Measurements from ENCODE around the gene ZNF275. TPM values are rescaled to one million over a fixed set of nuclear protein-coding genes. Genes with fewer than 3 reads are reported as not detected.
"Not testable (repeated sequence)": the region's sequence is repeated elsewhere in the genome, so short reads cannot be mapped to it uniquely, and the experiment has no call there.

The ZNF275 gene
- total and polyA plus RNA-seq, 2 experiments from 2014 or later: 4.0 to 10.2 TPM

GRCh38 chrX:153388722-153389459 is 54.9 kb downstream of the ZNF275 start:
- Histone ChIP-seq H3K27ac (no peak overlapping the region), H3K79me2 (no peaks in the 10 kb centered on the region), H3K4me1 (ENCODE audit: insufficient read depth) (no peaks in the 10 kb centered on the region), H4K20me1 (ENCODE audit: insufficient read depth, poor library complexity, severe bottlenecking) (no peaks in the 10 kb centered on the region), H2AFZ (no peak overlapping the region), H3K4me2 (no peak overlapping the region), H3K27me3 (no peaks in the 10 kb centered on the region), H3K9me2 (replicated peaks; ENCODE audit: insufficient read depth) (no peaks in the 10 kb centered on the region), H3K4me3 (no peak overlapping the region), H3K9me3 (ENCODE audit: low read depth) (no peaks in the 10 kb centered on the region), H3K36me3 (replicated peaks; ENCODE audit: insufficient read depth, low read depth) (no peaks in the 10 kb centered on the region)
- no peak for DNase-seq (ENCODE audit: low spot score)
- TF ChIP-seq, protein P1, sequence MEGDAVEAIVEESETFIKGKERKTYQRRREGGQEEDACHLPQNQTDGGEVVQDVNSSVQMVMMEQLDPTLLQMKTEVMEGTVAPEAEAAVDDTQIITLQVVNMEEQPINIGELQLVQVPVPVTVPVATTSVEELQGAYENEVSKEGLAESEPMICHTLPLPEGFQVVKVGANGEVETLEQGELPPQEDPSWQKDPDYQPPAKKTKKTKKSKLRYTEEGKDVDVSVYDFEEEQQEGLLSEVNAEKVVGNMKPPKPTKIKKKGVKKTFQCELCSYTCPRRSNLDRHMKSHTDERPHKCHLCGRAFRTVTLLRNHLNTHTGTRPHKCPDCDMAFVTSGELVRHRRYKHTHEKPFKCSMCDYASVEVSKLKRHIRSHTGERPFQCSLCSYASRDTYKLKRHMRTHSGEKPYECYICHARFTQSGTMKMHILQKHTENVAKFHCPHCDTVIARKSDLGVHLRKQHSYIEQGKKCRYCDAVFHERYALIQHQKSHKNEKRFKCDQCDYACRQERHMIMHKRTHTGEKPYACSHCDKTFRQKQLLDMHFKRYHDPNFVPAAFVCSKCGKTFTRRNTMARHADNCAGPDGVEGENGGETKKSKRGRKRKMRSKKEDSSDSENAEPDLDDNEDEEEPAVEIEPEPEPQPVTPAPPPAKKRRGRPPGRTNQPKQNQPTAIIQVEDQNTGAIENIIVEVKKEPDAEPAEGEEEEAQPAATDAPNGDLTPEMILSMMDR (IDR thresholded peaks at IDR 0.05; ENCODE audit: poor library complexity): no peak
- TF ChIP-seq EZH2 (IDR thresholded peaks at IDR 0.05; ENCODE audit: borderline replicate concordance): no peak
- no peak for TF ChIP-seq EZH2phosphoT487 (IDR thresholded peaks at IDR 0.05; ENCODE audit: low read depth, severe bottlenecking, unreplicated experiment)
- 79% methylated on average over 8 of the region's 14 CpGs for WGBS (ENCODE audit: low lambda C conversion rate, missing lambda C conversion rate)

DNA sequence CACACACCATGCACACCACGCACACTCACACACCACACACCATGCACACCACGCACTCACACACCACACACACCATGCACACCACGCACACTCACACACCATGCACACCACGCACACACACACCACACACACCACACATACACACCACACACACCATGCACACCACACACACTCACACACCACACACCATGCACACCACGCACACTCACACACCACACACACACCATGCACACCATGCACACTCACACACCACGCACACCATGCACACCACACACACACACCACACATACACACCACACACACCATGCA is 55.5 kb downstream of the ZNF275 start:
- not testable (repeated sequence) for H3K9me3 ChIP-seq (ENCODE audit: low read depth); H4K20me1 ChIP-seq (ENCODE audit: insufficient read depth, poor library complexity, severe bottlenecking); H3K79me2 ChIP-seq; H3K36me3 ChIP-seq (replicated peaks; ENCODE audit: insufficient read depth, low read depth); H3K4me2 ChIP-seq; H3K27ac ChIP-seq; H3K27me3 ChIP-seq; H3K4me3 ChIP-seq; H3K9me2 ChIP-seq (replicated peaks; ENCODE audit: insufficient read depth); DNase-seq (ENCODE audit: low spot score); H3K4me1 ChIP-seq (ENCODE audit: insufficient read depth); H2AFZ ChIP-seq
- WGBS (ENCODE audit: low lambda C conversion rate, missing lambda C conversion rate): no CpG with 5 or more reads among the region's 6 CpGs

DNA sequence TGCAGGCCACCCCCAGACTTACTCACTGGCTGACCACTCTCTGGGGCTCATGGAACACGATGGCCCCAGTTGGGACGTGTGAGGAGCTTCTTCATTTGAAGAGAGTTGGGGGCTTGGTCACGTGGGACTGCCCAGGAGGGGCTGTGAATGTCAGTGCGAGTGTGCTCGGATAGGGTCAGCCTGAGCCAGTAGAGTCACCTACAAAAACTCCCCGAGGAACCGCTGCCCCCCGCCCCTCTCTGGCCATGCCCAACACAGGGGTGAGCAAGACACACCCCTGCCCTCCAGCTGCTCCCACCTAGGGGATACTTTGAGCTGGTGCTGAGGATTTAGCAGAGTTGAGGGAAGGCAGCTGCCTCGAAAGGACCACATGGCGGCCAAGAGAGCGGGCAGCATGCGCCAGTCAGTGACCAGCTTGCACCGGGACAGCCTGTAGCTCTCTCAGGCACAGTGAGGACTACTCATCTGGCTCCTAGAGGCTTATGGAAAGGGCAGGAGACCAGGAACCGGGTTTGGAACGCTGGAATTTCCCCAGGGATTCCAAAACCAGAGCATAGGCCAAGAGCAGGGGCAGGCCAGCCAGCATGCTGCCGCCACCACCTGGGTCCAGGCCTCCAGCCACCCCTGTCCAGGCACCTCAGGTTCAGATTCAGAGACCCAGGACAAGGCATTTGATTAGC is 58.8 kb downstream of the ZNF275 start:
- TF ChIP-seq EZH2 (IDR thresholded peaks at IDR 0.05; ENCODE audit: borderline replicate concordance): no peak
- no peak for TF ChIP-seq EZH2phosphoT487 (IDR thresholded peaks at IDR 0.05; ENCODE audit: low read depth, severe bottlenecking, unreplicated experiment)
- TF ChIP-seq, protein P1 (IDR thresholded peaks at IDR 0.05; ENCODE audit: poor library complexity): no peak
- Histone ChIP-seq H3K4me1 (ENCODE audit: insufficient read depth) (no peaks in the 10 kb centered on the region), H3K36me3 (replicated peaks; ENCODE audit: insufficient read depth, low read depth) (no peaks in the 10 kb centered on the region), H3K27me3 (no peaks in the 10 kb centered on the region), H3K4me3 (no peak overlapping the region), H3K9me3 (ENCODE audit: low read depth) (no peaks in the 10 kb centered on the region), H4K20me1 (ENCODE audit: insufficient read depth, poor library complexity, severe bottlenecking) (no peaks in the 10 kb centered on the region), H2AFZ (no peak overlapping the region), H3K79me2 (no peaks in the 10 kb centered on the region), H3K9me2 (replicated peaks; ENCODE audit: insufficient read depth) (no peaks in the 10 kb centered on the region), H3K4me2 (no peak overlapping the region), H3K27ac (no peak overlapping the region)
- DNase-seq (ENCODE audit: low spot score): no peak
- 79% methylated on average over 16 of the region's 16 CpGs for WGBS (ENCODE audit: low lambda C conversion rate, missing lambda C conversion rate)

DNA sequence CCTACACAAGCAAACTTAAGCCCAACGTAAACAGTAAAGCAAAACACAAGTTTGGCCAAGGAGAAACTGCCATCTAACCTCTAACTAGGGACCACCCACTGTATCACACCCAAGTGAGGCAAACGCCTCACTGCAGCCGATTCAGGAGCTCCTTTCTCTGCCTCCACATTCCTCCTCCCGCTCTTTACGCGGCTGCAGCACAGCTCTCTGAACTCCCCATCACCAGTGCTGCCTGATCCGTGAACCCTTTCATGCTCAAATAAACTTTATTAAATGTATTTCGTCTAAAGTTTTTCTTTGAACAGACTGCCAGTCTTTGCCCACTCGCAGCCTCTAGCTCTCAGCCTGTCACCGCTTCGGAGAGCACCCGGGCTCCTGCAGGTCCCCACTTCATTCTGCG is 60.7 kb downstream of the ZNF275 start:
- Histone ChIP-seq H3K4me3 (no peak overlapping the region), H3K9me3 (ENCODE audit: low read depth) (no peaks in the 10 kb centered on the region), H3K4me2 (no peak overlapping the region), H3K27ac (no peak overlapping the region), H3K27me3 (no peaks in the 10 kb centered on the region), H4K20me1 (ENCODE audit: insufficient read depth, poor library complexity, severe bottlenecking) (no peaks in the 10 kb centered on the region), H2AFZ (no peak overlapping the region), H3K4me1 (ENCODE audit: insufficient read depth) (no peaks in the 10 kb centered on the region), H3K79me2 (no peaks in the 10 kb centered on the region), H3K9me2 (replicated peaks; ENCODE audit: insufficient read depth) (no peaks in the 10 kb centered on the region), H3K36me3 (replicated peaks; ENCODE audit: insufficient read depth, low read depth) (no peaks in the 10 kb centered on the region)
- TF ChIP-seq EZH2phosphoT487 (IDR thresholded peaks at IDR 0.05; ENCODE audit: low read depth, severe bottlenecking, unreplicated experiment) (no peak), EZH2 (IDR thresholded peaks at IDR 0.05; ENCODE audit: borderline replicate concordance) (no peak)
- TF ChIP-seq, protein P1 (IDR thresholded peaks at IDR 0.05; ENCODE audit: poor library complexity): no peak
- WGBS (ENCODE audit: low lambda C conversion rate, missing lambda C conversion rate): 62% methylated on average over 13 of the region's 13 CpGs
- no peak for DNase-seq (ENCODE audit: low spot score)

Data from hepatocyte (in vitro differentiated cells).